GM12891 (cell line): Measurements from ENCODE around the gene DLK1.

Experiments used
- POLR2A ChIP-seq: IDR thresholded peaks from 2 replicates; pipeline ENCODE4 v1.6.1; 2011; ENCODE audit warnings: low read depth, low read length, control low read depth
- POLR2AphosphoS5 ChIP-seq: IDR thresholded peaks from 2 replicates; pipeline ENCODE4 v1.6.1; 2011; ENCODE audit warnings: low read depth, low read length, control low read depth
- SPI1 ChIP-seq: IDR thresholded peaks from 2 replicates; pipeline ENCODE4 v1.6.1; 2011; ENCODE audit warnings: low read depth, low read length, control low read depth

DNA sequence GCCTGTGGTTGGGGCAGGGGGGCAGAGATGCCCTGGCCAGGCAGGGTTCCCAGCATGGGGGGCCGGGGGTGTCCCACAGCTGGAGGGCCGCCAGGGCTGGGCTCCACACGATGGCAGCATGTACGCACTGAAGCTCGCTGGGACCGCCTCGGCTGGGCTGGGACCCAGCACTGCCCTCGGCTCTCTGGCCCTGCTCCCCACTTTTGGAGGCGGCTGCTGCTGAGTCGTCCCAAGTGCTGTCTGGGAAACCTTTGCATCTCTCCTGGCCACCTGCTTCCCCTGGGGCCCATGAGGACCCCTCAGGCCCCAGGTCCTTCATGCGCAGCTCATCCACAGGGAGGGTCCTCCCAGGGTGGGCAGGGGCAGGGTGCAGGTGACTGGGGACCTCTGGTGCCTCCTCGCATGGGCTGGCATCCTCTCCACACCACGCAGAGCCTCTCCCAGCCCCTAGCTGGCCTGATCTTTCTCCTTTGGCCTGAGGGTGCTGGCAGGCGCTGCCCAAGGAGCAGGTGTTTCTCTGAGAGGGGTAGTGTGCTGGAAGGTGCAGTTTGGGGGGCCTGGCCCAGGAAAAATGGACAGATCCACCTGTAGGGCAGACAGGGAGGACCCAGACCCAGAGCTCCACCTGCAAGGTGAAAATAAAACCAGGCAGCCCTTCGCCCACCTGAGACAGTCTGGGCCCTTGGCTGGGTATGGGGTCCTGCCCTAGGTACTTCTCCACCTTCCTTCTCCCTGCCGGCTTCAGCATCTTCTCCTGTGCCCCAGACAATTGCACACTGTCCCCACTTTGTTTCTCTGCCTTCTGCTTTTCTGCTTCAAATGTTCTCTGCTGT, 46.9 kb downstream of the DLK1 start:
- TF ChIP-seq POLR2A = no peak
- no peak for TF ChIP-seq POLR2AphosphoS5
- no peak for TF ChIP-seq SPI1
